GM13977 (cell line): Measurements from ENCODE around the gene TBC1D16.
"Not testable (repeated sequence)": the region's sequence is repeated elsewhere in the genome, so short reads cannot be mapped to it uniquely, and the experiment has no call there.

Source experiments
- DNase-seq: peaks from one replicate; pipeline ENCODE4 v3.0.0; 2012; ENCODE audit warnings: low spot score
- in situ Hi-C: fragments of 300-500 bp; cut with MboI; formaldehyde crosslinking; loops from one replicate; pipeline ENCODE4 v1.12.0; 2022; ENCODE audit warnings: low sequenced_read_pairs, low pct_unique_long_range_greater_than_20kb, mixed read lengths, inconsistent platforms; ENCODE audit not compliant: unreplicated experiment
- TF ChIP-seq, protein P1 (sequence below): IDR thresholded peaks from 2 replicates; pipeline ENCODE4 v1.5.1; 2012; ENCODE audit warnings: mild to moderate bottlenecking, control low read depth; ENCODE audit not compliant: insufficient read depth; ENCODE audit errors: extremely low read depth, missing control alignments

Gene TBC1D16

GRCh38 chr17:80000136-80000535, 35.5 kb downstream of the TBC1D16 start:
- in situ Hi-C loops = no loop called here
- TF ChIP-seq, protein P1, sequence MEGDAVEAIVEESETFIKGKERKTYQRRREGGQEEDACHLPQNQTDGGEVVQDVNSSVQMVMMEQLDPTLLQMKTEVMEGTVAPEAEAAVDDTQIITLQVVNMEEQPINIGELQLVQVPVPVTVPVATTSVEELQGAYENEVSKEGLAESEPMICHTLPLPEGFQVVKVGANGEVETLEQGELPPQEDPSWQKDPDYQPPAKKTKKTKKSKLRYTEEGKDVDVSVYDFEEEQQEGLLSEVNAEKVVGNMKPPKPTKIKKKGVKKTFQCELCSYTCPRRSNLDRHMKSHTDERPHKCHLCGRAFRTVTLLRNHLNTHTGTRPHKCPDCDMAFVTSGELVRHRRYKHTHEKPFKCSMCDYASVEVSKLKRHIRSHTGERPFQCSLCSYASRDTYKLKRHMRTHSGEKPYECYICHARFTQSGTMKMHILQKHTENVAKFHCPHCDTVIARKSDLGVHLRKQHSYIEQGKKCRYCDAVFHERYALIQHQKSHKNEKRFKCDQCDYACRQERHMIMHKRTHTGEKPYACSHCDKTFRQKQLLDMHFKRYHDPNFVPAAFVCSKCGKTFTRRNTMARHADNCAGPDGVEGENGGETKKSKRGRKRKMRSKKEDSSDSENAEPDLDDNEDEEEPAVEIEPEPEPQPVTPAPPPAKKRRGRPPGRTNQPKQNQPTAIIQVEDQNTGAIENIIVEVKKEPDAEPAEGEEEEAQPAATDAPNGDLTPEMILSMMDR = no peak

DNA sequence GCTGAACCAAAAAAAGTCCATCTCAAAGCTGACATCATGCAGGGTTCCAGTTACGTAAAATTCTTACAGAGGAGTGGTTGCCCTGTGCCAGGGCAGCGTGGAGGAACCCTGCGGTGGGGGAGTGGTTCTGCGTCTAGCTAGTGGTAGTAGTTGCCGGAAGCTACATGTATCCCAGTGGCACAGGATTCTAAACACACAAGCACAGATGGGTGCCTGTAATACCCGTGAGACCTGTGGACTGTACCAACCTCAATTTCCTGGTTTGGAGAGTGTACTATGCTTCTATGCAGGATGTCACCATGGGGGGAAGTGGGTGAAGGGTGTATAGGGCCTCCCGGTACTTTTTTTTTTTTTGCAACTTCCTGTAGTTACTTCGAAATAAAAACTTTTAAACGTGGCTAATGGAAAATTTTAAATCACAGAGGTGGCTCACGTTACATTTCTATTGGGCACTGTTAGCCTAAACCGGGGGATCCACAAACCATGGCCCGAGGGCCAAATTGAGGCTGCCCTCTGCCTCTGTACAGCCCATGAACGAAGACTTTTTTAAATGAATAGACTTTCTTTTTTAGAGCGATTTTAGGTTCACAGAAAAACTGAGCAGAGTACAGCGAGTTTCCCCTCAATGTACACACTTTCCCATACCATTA, 38.5 kb downstream of the TBC1D16 start:
- in situ Hi-C loops = no loop called here
- peak; percentile 61 for DNase-seq

More at GRCh38 chr17:80000136-80000535, 35.5 kb downstream of the TBC1D16 start:
- DNase-seq = no peak

DNA sequence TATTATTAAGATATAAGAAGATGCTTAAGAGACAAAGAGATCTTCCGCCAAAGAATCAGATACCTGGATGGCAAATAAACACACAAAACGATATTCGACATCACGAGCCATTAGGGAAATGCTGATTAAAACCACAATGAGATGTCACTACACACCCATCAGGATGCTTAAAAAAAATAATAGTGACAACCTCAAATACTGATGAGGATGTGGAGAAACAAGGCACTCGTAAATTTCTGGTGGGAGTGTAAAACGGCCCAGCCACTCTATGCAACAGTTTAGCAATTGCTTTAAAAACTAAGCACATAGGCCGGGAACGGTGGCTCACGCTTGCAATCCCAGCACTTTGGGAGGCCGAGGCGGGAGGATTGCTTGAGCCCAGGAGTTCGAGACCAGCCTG, 39.4 kb downstream of the TBC1D16 start:
- in situ Hi-C loops = no loop called here

More for the DNA sequence above, 38.5 kb downstream of the TBC1D16 start:
- TF ChIP-seq, protein P1 = no peak

DNA sequence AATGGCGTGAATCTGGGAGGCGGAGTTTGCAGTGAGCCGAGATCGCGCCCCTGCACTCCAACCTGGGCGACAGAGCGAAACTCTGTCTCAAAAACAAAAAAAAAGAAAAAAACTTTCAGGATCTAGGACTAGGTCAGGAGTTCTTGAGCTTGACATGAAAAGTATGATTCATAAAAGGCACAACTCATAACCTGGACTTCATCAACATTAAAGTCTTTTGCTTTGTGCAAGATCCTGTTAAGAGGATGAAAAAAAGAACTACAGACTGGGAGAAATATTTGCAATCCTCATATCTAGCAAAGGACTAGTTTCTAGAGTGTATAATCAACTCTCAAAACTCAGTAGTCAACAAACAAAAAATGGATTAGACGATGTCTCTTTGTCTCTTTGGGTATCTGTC, 40.0 kb downstream of the TBC1D16 start:
- no peak for DNase-seq
- TF ChIP-seq, protein P1 = no peak
- in situ Hi-C loops = no loop called here

More for the DNA sequence above, 39.4 kb downstream of the TBC1D16 start:
- no peak for DNase-seq
- TF ChIP-seq, protein P1 = no peak

- DNase-seq = no peak
- in situ Hi-C loops = no loop called here
- TF ChIP-seq, protein P1 = no peak
Observed at GRCh38 chr17:79994602-79995001, 41.1 kb downstream of the TBC1D16 start.

DNA sequence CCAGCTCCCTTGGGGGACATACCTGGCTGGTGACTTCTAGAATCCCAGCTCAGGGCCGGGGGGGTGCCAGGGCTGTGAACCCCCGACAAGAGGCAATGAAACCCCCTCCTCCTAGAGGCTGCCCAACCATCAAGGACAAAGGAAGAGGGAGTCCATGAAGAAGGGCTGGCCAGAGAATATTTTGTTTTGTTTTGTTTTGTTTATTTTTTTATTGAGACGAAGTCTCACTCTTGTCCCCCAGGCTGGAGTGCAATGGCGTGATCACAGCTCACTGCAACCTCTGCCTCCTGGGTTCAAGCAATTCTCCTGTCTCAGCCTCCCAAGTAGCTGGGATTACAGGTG, 41.5 kb downstream of the TBC1D16 start:
- DNase-seq, in situ Hi-C loops: not testable (repeated sequence)

DNA sequence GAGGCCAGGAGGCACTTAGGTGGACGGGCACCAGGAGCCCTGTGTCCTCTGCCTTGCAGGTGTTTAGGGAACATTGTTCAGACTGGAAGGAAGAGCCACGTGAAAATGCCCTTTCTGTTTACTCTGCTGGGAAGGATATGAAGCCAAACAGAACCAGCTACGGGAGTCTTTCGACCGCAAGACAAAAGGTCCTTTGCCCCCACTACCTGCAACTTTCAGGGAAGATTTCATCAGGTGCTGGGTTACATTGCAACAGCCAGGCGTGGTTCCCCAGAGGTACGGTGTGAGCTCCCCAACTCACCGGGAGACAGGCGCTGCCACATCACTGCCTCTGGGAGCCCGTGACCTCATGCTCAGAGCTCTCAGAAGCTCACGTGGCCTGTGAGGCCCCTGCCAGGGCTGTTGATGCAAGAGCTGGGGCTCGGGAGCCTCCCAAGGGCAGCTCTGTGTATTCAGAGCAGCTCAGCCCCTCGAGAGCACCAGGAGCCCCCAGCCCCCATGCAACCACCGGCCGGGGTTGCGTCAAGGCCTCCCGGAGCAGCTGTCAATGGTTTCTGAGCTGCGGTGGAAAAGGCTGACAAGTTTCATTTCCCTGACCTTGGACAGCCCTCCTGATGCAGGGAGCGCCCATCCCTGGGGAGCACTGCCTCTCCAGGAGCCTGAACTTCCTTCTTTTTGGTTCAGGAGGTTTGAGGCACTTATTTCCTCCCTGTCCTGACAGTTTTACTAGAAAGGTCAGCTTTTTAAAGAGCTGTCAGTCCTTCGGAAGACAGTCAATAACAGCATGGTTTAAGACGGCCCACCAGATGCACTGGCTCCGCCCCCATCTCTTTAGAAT, 42.1 kb downstream of the TBC1D16 start:
- in situ Hi-C loops = no loop called here
- DNase-seq = no peak
- TF ChIP-seq, protein P1 = no peak
